BLaER1 treated with 17β-estradiol and CSF1 and Interleukin-3, amounts not matched to agents 10 nM and 100 nM (cell line): Measurements from ENCODE around the gene VTI1A.

Experiments used
- H3K27ac ChIP-seq, 11 experiments: shearing (Covaris generic); formaldehyde crosslinking; 2 replicates each; pipeline ENCODE4 v1.8.1; 2022
- H3K27me3 ChIP-seq, 11 experiments: shearing (Covaris generic); formaldehyde crosslinking; 2 replicates each; pipeline ENCODE4 v1.8.1; 2022
- H3K36me3 ChIP-seq, 11 experiments: shearing (Covaris generic); formaldehyde crosslinking; 2 replicates each; pipeline ENCODE4 v1.8.1; 2022
- H3K4me1 ChIP-seq, 10 experiments: shearing (Covaris generic); formaldehyde crosslinking; 2 replicates each; pipeline ENCODE4 v1.8.1; 2022
- H3K4me2 ChIP-seq, 11 experiments: shearing (Covaris generic); formaldehyde crosslinking; 2 replicates each; pipeline ENCODE4 v1.8.1; 2022
- H3K4me3 ChIP-seq, 10 experiments: shearing (Covaris generic); formaldehyde crosslinking; 2 replicates each; pipeline ENCODE4 v1.8.1; 2022
- H3K9ac ChIP-seq, 11 experiments: shearing (Covaris generic); formaldehyde crosslinking; 2 replicates each; pipeline ENCODE4 v1.8.1; 2022
- H3K9me3 ChIP-seq, 11 experiments: shearing (Covaris generic); formaldehyde crosslinking; replicated peaks in 1 of 11; 2 replicates each; pipeline ENCODE4 v1.8.1; 2022
- H4K20me1 ChIP-seq, 11 experiments: shearing (Covaris generic); formaldehyde crosslinking; 2 replicates each; pipeline ENCODE4 v1.8.1; 2022
- Cebpa-rat ChIP-seq, 11 experiments: shearing (Covaris generic); IDR thresholded peaks; 2 replicates each; pipeline ENCODE4 v1.8.1; 2022

VTI1A gene

DNA sequence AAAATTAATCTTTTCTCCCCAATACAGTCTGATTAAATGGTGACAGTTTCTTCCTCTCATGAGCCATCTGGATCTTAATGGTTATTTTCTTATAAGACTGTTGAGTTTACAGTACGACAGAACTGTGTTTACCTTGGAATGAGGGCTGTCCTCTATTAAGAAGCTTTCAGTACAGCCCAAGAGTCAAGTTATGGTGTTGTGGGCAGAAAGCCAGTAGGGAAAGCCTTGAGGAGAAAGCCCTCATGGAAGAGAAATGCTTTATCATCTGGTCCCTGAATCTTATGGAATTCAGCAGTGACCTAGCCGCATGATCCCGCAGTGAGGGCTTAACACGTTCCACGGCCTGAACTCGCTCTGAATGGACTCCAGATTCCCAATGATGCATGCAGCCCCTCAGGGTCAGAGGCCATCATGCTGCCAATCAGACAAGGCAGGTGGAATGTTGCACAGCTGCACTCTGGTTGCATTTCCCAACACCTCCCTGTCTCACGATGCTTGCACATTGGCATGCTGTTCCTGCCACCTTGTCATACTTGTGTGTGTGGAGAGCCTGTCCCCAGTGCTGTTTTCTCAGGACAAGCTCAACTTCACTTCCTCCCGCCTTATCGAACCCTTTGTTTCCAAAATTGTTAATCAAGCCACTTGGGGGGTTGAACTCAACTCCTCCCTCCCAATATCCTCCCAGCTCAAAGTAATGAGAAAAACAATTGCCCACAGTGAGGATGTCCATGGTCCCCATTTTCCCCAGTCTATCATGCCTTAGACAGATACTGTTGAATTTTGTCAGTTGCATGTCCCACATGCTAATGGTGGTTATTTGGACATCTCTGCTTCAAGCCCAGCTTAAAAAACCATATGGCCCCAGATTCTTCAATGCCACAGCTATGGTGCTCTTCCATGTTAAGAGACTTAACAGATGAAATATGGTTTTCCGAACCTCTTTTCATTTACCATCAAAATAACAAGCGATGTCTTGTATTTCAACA, 291.9 kb downstream of the VTI1A start:
- no peak overlapping the region for H3K4me2 ChIP-seq
- H3K27ac ChIP-seq: no peak overlapping the region
- H3K9ac ChIP-seq: no peak overlapping the region
- no peak for TF ChIP-seq Cebpa-rat (IDR thresholded peaks at IDR 0.05)
- no peak overlapping the region for H3K4me3 ChIP-seq
- H3K4me1 ChIP-seq: peaks cover 0 to 10% (median 8%) of the 10 kb centered on the region in 10 experiments; a peak in 14 of 20 replicates
- H3K27me3 ChIP-seq: no peaks in the 10 kb centered on the region
- H3K9me3 ChIP-seq: peaks cover 0 to 13% (median 7%) of the 10 kb centered on the region in 11 experiments; a peak in 8 of 22 replicates
- H3K36me3 ChIP-seq: peaks cover 3 to 48% (median 12%) of the 10 kb centered on the region in 11 experiments; a peak in 14 of 22 replicates
- no peaks in the 10 kb centered on the region for H4K20me1 ChIP-seq

DNA sequence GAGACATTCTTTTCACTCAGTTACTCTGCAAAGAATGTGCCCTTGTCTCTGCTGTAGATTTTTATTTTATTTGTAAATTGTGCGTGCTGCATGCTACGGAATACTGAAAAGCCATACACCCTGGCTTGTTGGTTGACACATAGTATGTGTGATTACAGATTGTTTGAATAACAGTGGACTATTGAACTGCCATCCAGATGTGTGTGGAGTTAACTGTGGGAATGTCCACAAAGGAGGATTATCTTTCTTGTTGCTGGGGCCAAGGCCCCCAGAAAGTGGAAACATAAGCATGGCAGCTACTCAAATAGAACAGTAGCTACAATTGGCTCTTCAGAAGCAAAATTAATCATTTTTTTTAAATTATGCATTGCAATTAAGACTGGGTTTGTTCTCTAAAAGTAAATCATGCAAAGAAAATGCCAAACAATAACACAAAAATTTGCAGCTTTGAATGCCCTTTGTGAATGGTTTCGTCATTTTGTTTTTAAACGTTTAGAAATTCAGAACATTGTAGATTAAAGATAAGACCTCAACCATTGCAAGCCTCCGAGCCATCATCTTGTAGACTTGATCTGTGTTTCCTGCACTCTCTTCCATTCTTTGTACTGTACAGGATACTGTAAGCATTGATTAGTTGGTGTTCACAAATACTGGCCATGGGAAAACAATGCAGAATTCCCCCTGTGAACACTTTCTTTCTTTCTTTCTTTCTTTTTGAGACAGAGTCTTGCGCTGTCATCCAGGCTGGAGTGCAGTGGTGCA, 292.8 kb downstream of the VTI1A start:
- Histone ChIP-seq H3K4me1 (peaks cover 0 to 10% (median 8%) of the 10 kb centered on the region in 10 experiments; a peak in 14 of 20 replicates), H3K27ac (no peak overlapping the region), H3K4me3 (no peak overlapping the region), H3K9me3 (peaks cover 0 to 13% (median 7%) of the 10 kb centered on the region in 11 experiments; a peak in 8 of 22 replicates), H3K4me2 (no peak overlapping the region), H4K20me1 (no peaks in the 10 kb centered on the region), H3K27me3 (no peaks in the 10 kb centered on the region), H3K36me3 (peaks cover 3 to 48% (median 12%) of the 10 kb centered on the region in 11 experiments; a peak in 14 of 22 replicates), H3K9ac (no peak overlapping the region)
- TF ChIP-seq Cebpa-rat (IDR thresholded peaks at IDR 0.05): no peak

DNA sequence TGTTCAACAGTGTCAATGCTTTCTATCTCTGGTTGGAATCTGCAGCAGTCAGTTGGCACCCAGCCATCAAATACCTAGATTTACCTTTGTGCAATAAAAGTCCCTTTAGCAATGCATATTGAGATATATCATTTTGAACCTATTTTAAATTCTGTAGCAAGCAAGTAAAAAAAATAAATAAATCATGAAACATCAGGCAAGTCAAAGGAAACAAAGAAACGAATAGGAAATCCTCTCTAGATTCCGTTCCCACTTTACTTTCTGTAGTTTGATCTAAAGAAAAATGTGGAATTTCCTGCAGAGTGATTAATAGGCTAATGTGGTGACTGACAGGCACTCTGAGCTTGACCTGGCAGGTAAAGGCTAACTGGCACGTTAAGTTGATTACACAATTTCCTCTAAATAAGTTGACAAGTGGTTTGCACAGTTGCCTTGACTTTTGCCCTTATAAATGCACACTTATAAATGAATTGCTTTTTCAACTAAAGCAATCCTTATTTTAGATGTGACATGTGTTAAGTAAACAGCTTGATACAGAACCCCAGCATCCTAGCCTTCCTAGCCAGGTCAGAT, 294.9 kb downstream of the VTI1A start:
- Histone ChIP-seq H3K4me3 (no peak overlapping the region), H3K4me2 (peak overlapping the region in 7 of 11 experiments; percentile 5 to 51 (median 22); a peak in 11 of 22 replicates), H3K9me3 (peaks cover 0 to 13% (median 7%) of the 10 kb centered on the region in 11 experiments; a peak in 8 of 22 replicates), H3K27ac (no peak overlapping the region), H3K36me3 (peaks cover 3 to 58% (median 14%) of the 10 kb centered on the region in 11 experiments; a peak in 15 of 22 replicates), H3K27me3 (no peaks in the 10 kb centered on the region), H3K9ac (no peak overlapping the region), H4K20me1 (no peaks in the 10 kb centered on the region), H3K4me1 (peaks cover 0 to 10% (median 8%) of the 10 kb centered on the region in 10 experiments; a peak in 14 of 20 replicates)
- no peak for TF ChIP-seq Cebpa-rat (IDR thresholded peaks at IDR 0.05)

DNA sequence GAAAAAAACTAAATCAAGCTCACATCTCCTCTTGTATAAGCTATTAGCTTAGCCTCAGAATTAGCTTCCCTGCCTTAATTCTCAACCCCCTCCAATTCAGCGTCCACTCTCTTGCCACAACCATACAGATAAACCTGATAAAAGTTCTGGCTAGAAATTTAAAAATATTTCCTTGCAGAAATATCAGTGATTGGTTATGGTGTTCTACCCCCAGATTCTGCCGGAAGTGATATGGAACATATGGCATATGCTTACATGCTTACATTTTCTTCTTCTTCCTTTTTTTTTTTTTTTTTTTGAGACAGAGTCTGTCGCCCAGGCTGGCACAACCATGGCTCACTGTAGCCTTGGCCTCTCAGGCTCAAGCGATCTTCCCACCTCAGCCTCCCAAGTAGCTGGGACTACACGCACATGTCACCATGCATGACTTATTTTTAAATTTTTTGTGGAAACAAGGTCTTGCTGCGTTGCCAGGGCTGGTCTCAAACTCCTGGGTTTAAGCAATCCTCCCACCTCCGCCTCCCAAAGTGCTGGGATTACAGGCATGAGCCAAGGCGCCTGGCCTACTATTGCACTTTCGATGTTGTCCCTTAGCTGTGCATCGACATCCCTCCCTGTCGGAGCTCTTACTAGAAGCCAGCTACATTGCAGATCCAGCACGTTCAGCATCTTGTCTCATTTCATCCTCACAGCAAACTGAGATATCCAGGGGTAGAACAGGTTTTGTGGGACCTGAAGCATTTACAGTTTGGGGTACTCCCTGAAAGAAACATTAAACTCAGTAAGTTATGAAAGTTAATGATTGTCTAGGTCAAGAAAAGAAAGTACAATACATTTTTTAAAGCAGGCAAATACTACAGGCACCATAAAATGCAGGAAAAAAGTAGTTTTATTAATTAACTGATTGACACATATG, 297.4 kb downstream of the VTI1A start:
- H3K4me1 ChIP-seq: peaks cover 0 to 10% (median 8%) of the 10 kb centered on the region in 10 experiments; a peak in 14 of 20 replicates
- no peak for TF ChIP-seq Cebpa-rat (IDR thresholded peaks at IDR 0.05)
- H3K4me3 ChIP-seq: no peak overlapping the region
- H3K27me3 ChIP-seq: no peaks in the 10 kb centered on the region
- H3K9me3 ChIP-seq: peaks cover 0 to 9% (median 7%) of the 10 kb centered on the region in 11 experiments; a peak in 7 of 22 replicates
- H3K36me3 ChIP-seq: peaks cover 0 to 48% (median 11%) of the 10 kb centered on the region in 11 experiments; a peak in 13 of 22 replicates
- no peak overlapping the region for H3K27ac ChIP-seq
- H4K20me1 ChIP-seq: no peaks in the 10 kb centered on the region
- H3K4me2 ChIP-seq: no peak overlapping the region
- no peak overlapping the region for H3K9ac ChIP-seq

DNA sequence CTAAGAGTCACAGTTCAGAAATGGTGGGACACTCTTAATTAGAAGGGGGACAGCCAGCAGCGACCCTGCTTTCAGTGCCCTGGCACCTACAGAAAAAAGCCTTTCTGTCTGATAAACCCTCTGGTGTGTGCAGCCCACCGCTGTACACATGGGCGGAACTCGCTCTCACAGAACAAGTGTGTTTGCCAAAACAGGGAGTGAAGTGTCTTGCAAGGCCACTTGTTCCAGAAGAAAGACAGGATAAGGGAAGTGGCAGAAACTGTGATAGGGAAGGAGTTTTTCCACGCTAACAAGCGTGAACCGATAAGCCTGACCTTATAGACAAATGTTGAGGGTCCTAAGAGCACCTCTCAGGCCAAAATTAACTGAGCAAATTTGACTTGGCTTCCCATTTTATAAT, 299.3 kb downstream of the VTI1A start:
- H3K27me3 ChIP-seq: no peaks in the 10 kb centered on the region
- H3K9me3 ChIP-seq: no peaks in the 10 kb centered on the region
- peaks cover 0 to 33% (median 4%) of the 10 kb centered on the region in 11 experiments; a peak in 10 of 22 replicates for H3K36me3 ChIP-seq
- no peaks in the 10 kb centered on the region for H4K20me1 ChIP-seq
- H3K4me1 ChIP-seq: peaks cover 0 to 10% (median 8%) of the 10 kb centered on the region in 10 experiments; a peak in 14 of 20 replicates
- no peak for TF ChIP-seq Cebpa-rat (IDR thresholded peaks at IDR 0.05)
- no peak overlapping the region for H3K9ac ChIP-seq
- no peak overlapping the region for H3K4me2 ChIP-seq
- no peak overlapping the region for H3K4me3 ChIP-seq
- H3K27ac ChIP-seq: no peak overlapping the region

DNA sequence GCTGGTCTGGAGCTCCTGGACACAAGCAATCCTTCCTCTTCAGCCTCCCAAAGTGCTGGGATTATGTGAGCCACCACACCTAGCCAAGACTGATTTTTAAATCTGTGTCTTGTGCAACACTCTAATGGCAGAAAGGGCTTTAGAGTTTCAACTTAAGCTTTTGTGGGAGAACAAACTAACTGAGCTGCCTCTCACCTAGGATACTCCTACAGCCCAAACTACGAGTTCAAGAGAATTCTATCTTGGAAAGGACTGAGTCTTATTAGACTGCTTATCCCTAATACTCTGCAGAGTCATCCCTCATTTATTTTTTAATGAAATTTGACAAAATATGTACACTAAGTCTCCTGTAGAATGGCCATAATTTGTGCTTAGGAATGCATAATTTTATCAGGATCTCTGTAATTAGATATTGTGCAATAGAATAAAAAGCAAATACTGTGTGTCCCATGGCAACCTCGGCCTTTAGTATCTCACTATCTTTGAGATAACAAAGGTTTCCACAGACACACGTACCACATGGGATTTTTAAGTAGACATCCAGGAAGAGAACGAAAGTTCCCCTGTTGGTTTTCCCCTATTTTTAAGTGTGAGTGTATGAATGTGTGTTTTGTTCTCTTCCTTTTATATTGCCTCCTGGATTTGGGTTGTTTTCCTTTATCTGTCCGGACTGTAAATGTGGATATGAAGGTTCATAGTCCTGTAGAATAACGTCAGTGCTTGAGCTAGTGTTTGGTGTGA, 303.6 kb downstream of the VTI1A start:
- no peak overlapping the region for H3K27ac ChIP-seq
- H3K4me1 ChIP-seq: peaks cover 0 to 14% (median 10%) of the 10 kb centered on the region in 10 experiments; a peak in 16 of 20 replicates
- H3K9me3 ChIP-seq: no peaks in the 10 kb centered on the region
- H3K4me2 ChIP-seq: no peak overlapping the region
- TF ChIP-seq Cebpa-rat (IDR thresholded peaks at IDR 0.05): 0 out of 22 replicates have a peak, but pooled peaks of 1 of the 11 experiments have one; percentile 9
- peaks cover 0 to 31% (median 3%) of the 10 kb centered on the region in 11 experiments; a peak in 6 of 22 replicates for H3K36me3 ChIP-seq
- no peak overlapping the region for H3K4me3 ChIP-seq
- H3K9ac ChIP-seq: no peak overlapping the region
- no peaks in the 10 kb centered on the region; a peak in 1 of 22 replicates for H4K20me1 ChIP-seq
- no peaks in the 10 kb centered on the region for H3K27me3 ChIP-seq

DNA sequence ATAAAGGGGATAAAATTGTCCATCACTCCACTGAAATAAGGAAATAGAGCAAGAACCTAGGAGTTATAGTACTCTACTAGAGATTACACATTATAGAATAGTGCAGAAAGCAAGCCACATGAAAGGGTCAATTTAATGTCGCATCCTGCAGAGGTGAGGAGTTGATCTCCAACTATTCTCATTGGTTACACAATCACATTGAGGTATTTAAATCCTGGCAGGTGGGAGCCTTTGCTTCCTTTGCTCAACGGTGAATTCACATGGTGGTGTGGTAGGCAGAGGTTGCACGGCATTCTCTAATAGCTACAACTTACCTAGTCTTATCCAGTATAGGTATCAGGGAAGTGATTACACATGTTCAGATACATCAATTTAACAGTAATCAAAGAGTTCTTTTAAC, 304.6 kb downstream of the VTI1A start:
- Histone ChIP-seq H3K9ac (no peak overlapping the region), H3K27ac (no peak overlapping the region), H3K9me3 (no peaks in the 10 kb centered on the region), H3K4me3 (no peak overlapping the region), H3K4me1 (peaks cover 0 to 14% (median 10%) of the 10 kb centered on the region in 10 experiments; a peak in 16 of 20 replicates), H3K4me2 (no peak overlapping the region), H4K20me1 (no peaks in the 10 kb centered on the region; a peak in 1 of 22 replicates), H3K27me3 (no peaks in the 10 kb centered on the region), H3K36me3 (peaks cover 0 to 21% (median 0%) of the 10 kb centered on the region in 11 experiments; a peak in 4 of 22 replicates)
- no peak for TF ChIP-seq Cebpa-rat (IDR thresholded peaks at IDR 0.05)
